HS-27A (cell line): ENCODE measurements around the gene GRIA1.

Source experiments
- DNase-seq: peaks from one replicate; pipeline ENCODE4 v3.0.0-alpha.2; 2012; ENCODE audit warnings: low read depth, missing footprints

Gene GRIA1

GRCh38 chr5:153659039-153659736, 168.7 kb downstream of the GRIA1 start:
- DNase-seq: peak; percentile 12

GRCh38 chr5:153660919-153661318, 170.4 kb downstream of the GRIA1 start:
- no peak for DNase-seq

- DNase-seq: no peak
Observed at GRCh38 chr5:153661897-153662296, 171.4 kb downstream of the GRIA1 start.

- no peak for DNase-seq
Observed at GRCh38 chr5:153670101-153670500, 179.6 kb downstream of the GRIA1 start.

- DNase-seq: no peak
Observed at GRCh38 chr5:153671653-153672346, 181.3 kb downstream of the GRIA1 start.

- no peak for DNase-seq
Observed at GRCh38 chr5:153672347-153673090, 182.0 kb downstream of the GRIA1 start.

- DNase-seq: no peak
Observed at GRCh38 chr5:153674356-153674755, 183.9 kb downstream of the GRIA1 start.

GRCh38 chr5:153676406-153676805, 185.9 kb downstream of the GRIA1 start:
- no peak for DNase-seq

- no peak for DNase-seq
Observed at GRCh38 chr5:153676821-153677220, 186.4 kb downstream of the GRIA1 start.

GRCh38 chr5:153678617-153679329, 188.3 kb downstream of the GRIA1 start:
- no peak for DNase-seq

- no peak for DNase-seq
Observed at GRCh38 chr5:153690236-153690635, 199.8 kb downstream of the GRIA1 start.

- DNase-seq: no peak
Observed at GRCh38 chr5:153696256-153696655, 205.8 kb downstream of the GRIA1 start.

GRCh38 chr5:153699035-153699434, 208.6 kb downstream of the GRIA1 start:
- DNase-seq: no peak

- no peak for DNase-seq
Observed at GRCh38 chr5:153700940-153701339, 210.5 kb downstream of the GRIA1 start.

GRCh38 chr5:153702265-153702664, 211.8 kb downstream of the GRIA1 start:
- DNase-seq: no peak

- DNase-seq: no peak
Observed at GRCh38 chr5:153704110-153704509, 213.6 kb downstream of the GRIA1 start.

- DNase-seq: no peak
Observed at GRCh38 chr5:153707626-153708025, 217.2 kb downstream of the GRIA1 start.

GRCh38 chr5:153711755-153712154, 221.3 kb downstream of the GRIA1 start:
- DNase-seq: no peak

GRCh38 chr5:153712946-153713345, 222.5 kb downstream of the GRIA1 start:
- DNase-seq: no peak

GRCh38 chr5:153713943-153714342, 223.5 kb downstream of the GRIA1 start:
- DNase-seq: no peak

- no peak for DNase-seq
Observed at GRCh38 chr5:153714798-153715197, 224.3 kb downstream of the GRIA1 start.

- DNase-seq: no peak
Observed at GRCh38 chr5:153717287-153717686, 226.8 kb downstream of the GRIA1 start.
